Gastrocnemius medialis (tissue), 4 donors: ENCODE measurements around the gene RILPL2. TPM values are rescaled to one million over a fixed set of nuclear protein-coding genes. Genes with fewer than 3 reads are reported as not detected.
"Not testable (repeated sequence)": the region's sequence is repeated elsewhere in the genome, so short reads cannot be mapped to it uniquely, and the experiment has no call there.

Source experiments
- ATAC-seq, 2 donors: fragments of 150-250 bp; one replicate each; pipeline ENCODE4 v1.9.1; 2016
- DNase-seq, 2 donors: peaks; one replicate each; pipeline ENCODE4 v3.0.0-alpha.2; 2019
- H3K27ac ChIP-seq, 4 donors: fragments of 200-600 bp; sonication (generic); 1 replicate in 1 of 4; 2 replicates in 3 of 4; pipeline ENCODE4 v1.5.1; 2016 to 2018; ENCODE audit warnings: mild to moderate bottlenecking in 2 of 4, moderate library complexity in 1 of 4
- H3K27me3 ChIP-seq, 3 donors: fragments of 200-600 bp; sonication (generic) in 2 of 3; 1 replicate in 1 of 3; 2 replicates in 2 of 3; pipeline versions ENCODE4 v1.5.1 to v1.6.0; 2016 to 2019; ENCODE audit warnings: mild to moderate bottlenecking in 1 of 3, moderate library complexity in 1 of 3
- H3K36me3 ChIP-seq, 2 donors: fragments of 200-600 bp; sonication (generic) in 1 of 2; one replicate each; pipeline ENCODE4 v1.5.1; 2017 to 2018
- H3K4me1 ChIP-seq, 2 donors: fragments of 200-600 bp; sonication (generic) in 1 of 2; one replicate each; pipeline ENCODE4 v1.5.1; 2016 to 2017; ENCODE audit warnings: mild to moderate bottlenecking in 2 of 2
- H3K4me3 ChIP-seq, 4 donors: fragments of 200-600 bp; sonication (generic) in 3 of 4; 1 replicate in 1 of 4; 2 replicates in 3 of 4; pipeline ENCODE4 v1.5.1; 2016 to 2019; ENCODE audit warnings: mild to moderate bottlenecking in 2 of 4
- H3K9me3 ChIP-seq, 3 donors: fragments of 200-600 bp; sonication (generic) in 2 of 3; 1 replicate in 1 of 3; 2 replicates in 2 of 3; pipeline ENCODE4 v1.5.1; 2016 to 2019
- CTCF ChIP-seq, 5 experiments: fragments of 450-650 bp in 3 of 5; fragments of 200-600 bp in 2 of 5; sonication (generic) in 2 of 5; IDR thresholded peaks in 4 of 5; conservative IDR thresholded peaks in 1 of 5; 1 replicate in 4 of 5; 2 replicates in 1 of 5; pipeline ENCODE4 v1.5.1; 2016 to 2019; ENCODE audit warnings: antibody characterized with exemption in 5 of 5, mild to moderate bottlenecking in 3 of 5, moderate library complexity in 3 of 5
- POLR2A ChIP-seq, 2 donors: fragments of 450-650 bp; IDR thresholded peaks; one replicate each; pipeline ENCODE4 v1.6.1; 2017; ENCODE audit warnings: antibody characterized with exemption in 2 of 2, mild to moderate bottlenecking in 2 of 2, moderate library complexity in 2 of 2
- in situ Hi-C, 4 donors: fragments of 200-750 bp; cut with MboI; loops; one replicate each; pipeline versions ENCODE4 v1.15.0 to v1.8.0; 2017; ENCODE audit warnings: low sequenced_read_pairs in 4 of 4
- intact Hi-C: fragments of 100-400 bp; cut with DNase I; formaldehyde crosslinking; loops from one replicate; pipeline ENCODE4 v1.15.1; 2023; ENCODE audit warnings: low total_unique reads
- total RNA-seq, 4 donors: library from RNA; depleted of rRNA; stranded (reverse); fragments of >200 nt; gene quantifications; one replicate each; pipeline versions ENCODE4 v1.1.0 to v1.2.3, GENCODE V29; 2016

RILPL2 gene
- total RNA-seq, 4 donors from 2014 or later: 1.2 to 2.0 (median 1.7) TPM

GRCh38 chr12:123384994-123385376 lies 51.5 kb downstream of the RILPL2 start:
- Histone ChIP-seq H3K36me3 (no peaks in the 10 kb centered on the region), H3K4me1 (peaks cover 24 to 32% of the 10 kb centered on the region in 2 donors), H3K4me3 (peak overlapping the region; percentile 73 to 89 (median 77)), H3K27ac (peak overlapping the region; percentile 80 to 94 (median 86)), H3K9me3 (no peaks in the 10 kb centered on the region), H3K27me3 (no peaks in the 10 kb centered on the region)
- ATAC-seq (no peak), DNase-seq (no peak)
- intact Hi-C loops (loop anchor here (5.0 kb wide), 1 partner anchor 153 kb away; the partner anchor contains the start of genes MPHOSPH9 and MTRFR), in situ Hi-C loops (no loop called here)
- TF ChIP-seq POLR2A (IDR thresholded peaks at IDR 0.05) (no peak), CTCF (IDR thresholded peaks at IDR 0.05 in 4 of 5, conservative IDR thresholded peaks at IDR 0.05 in 1 of 5) (no peak)

- ATAC-seq: no peak
- no peak for DNase-seq
- no peaks in the 10 kb centered on the region for H3K27me3 ChIP-seq
- H3K9me3 ChIP-seq: no peaks in the 10 kb centered on the region
- intact Hi-C loops: no loop called here
- TF ChIP-seq POLR2A (IDR thresholded peaks at IDR 0.05) (peak in 1 of 2 donors; percentile 3), CTCF (IDR thresholded peaks at IDR 0.05 in 4 of 5, conservative IDR thresholded peaks at IDR 0.05 in 1 of 5) (no peak)
- H3K36me3 ChIP-seq: no peaks in the 10 kb centered on the region
- H3K4me1 ChIP-seq: peaks cover 22 to 30% of the 10 kb centered on the region in 2 donors
- H3K27ac ChIP-seq: peak overlapping the region; percentile 80 to 94 (median 86)
- in situ Hi-C loops: no loop called here
- peak overlapping the region; percentile 73 to 89 (median 77) for H3K4me3 ChIP-seq
These were observed 52.0 kb downstream of the RILPL2 start for GRCh38 chr12:123384318-123384993.

DNA sequence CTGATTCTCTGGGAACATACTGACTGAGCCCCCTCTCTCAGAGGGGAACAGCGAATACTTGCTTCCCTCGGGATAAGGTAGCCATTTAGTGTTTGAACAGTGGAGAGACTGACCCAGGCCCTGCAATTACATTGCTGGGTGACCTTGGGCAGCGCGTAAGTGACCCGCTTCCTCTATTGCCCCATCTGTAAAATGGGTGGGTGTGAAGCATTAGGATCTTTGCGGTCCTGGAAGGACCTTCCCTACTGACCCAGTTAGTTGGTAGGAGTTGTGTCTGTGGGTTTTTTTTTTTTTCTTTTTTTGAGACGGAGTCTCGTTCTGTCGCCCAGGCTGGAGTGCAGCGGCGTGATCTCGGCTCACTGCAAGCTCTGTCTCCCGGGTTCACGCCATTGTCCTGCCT lies 53.8 kb downstream of the RILPL2 start:
- Histone ChIP-seq H3K4me3 (no peak overlapping the region), H3K27ac (no peak overlapping the region), H3K9me3 (no peaks in the 10 kb centered on the region), H3K4me1 (peaks cover 15 to 22% of the 10 kb centered on the region in 2 donors), H3K27me3 (no peaks in the 10 kb centered on the region), H3K36me3 (no peaks in the 10 kb centered on the region)
- in situ Hi-C loops (no loop called here), intact Hi-C loops (loop anchor here (1.0 kb wide), 1 partner anchor 17 kb away; no protein-coding TSS in a partner anchor)
- DNase-seq: no peak
- ATAC-seq: no peak
- TF ChIP-seq POLR2A (IDR thresholded peaks at IDR 0.05): no peak
- no peak for TF ChIP-seq CTCF (IDR thresholded peaks at IDR 0.05 in 4 of 5, conservative IDR thresholded peaks at IDR 0.05 in 1 of 5)

DNA sequence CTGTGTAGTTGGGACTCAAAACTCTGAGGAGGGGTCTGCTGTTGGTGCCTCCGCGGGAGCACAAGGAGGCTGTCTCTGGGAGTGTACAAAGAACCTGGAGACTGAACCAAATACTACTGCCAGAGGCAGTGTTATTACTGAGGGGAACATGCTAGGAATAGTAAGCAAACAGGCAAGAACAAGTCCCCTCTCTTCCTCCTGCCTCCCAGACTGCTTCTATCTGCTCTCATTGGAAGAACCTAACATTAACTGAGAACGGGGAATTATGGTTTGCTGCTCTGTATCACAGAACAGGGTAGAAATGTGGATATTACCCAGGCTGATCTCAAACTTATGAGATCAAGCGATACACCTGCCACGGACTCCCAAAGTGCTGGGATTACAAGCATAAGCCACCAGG lies 57.1 kb downstream of the RILPL2 start:
- H3K27ac ChIP-seq: no peak overlapping the region
- no peaks in the 10 kb centered on the region for H3K27me3 ChIP-seq
- TF ChIP-seq POLR2A (IDR thresholded peaks at IDR 0.05): no peak
- no peak for TF ChIP-seq CTCF (IDR thresholded peaks at IDR 0.05 in 4 of 5, conservative IDR thresholded peaks at IDR 0.05 in 1 of 5)
- in situ Hi-C loops: no loop called here
- ATAC-seq (no peak), DNase-seq (no peak)
- intact Hi-C loops: no loop called here
- peaks cover under 1 to 8% of the 10 kb centered on the region in 2 donors for H3K4me1 ChIP-seq
- H3K4me3 ChIP-seq: no peak overlapping the region
- no peaks in the 10 kb centered on the region for H3K36me3 ChIP-seq
- H3K9me3 ChIP-seq: no peaks in the 10 kb centered on the region

- H3K4me1 ChIP-seq, H3K9me3 ChIP-seq, in situ Hi-C loops, H3K4me3 ChIP-seq, H3K27me3 ChIP-seq, H3K36me3 ChIP-seq, ATAC-seq, intact Hi-C loops, H3K27ac ChIP-seq, DNase-seq: not testable (repeated sequence)
These were observed 64.1 kb downstream of the RILPL2 start for GRCh38 chr12:123372415-123372814.

DNA sequence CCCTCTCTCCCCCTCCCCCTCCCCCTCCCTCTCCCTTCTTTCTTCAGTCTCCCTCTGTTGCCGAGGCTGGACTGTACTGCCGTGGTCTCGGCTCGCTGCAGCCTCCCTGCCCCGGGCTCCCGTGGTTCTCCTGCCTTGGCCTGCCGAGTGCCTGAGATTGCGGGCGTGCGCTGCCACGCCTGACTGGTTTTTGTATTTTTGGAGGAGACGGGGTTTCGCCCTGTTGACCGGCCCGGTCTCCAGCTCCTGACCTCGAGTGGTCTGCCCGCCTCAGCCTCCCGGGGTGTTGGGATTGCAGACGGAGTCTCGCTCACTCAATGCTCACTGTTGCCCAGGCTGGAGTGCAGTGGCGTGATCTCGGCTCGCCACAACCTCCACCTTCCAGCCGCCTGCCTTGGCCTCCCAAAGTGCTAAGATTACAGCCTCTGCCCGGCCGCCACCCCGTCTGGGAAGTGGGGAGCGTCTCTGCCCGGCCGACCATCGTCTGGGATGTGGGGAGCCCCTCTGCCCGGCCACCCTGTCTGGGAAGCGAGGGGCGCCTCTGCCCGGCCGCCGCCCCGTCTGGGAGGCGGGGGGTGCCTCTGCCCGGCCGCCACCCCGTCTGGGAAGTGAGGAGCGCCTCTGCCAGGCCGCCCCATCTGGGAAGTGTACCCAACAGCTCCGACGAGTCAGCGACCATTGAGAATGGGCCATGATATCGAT lies 64.7 kb downstream of the RILPL2 start:
- H3K4me3 ChIP-seq, H3K36me3 ChIP-seq, H3K4me1 ChIP-seq, in situ Hi-C loops, DNase-seq, intact Hi-C loops, H3K27ac ChIP-seq, H3K27me3 ChIP-seq, H3K9me3 ChIP-seq, ATAC-seq: not testable (repeated sequence)
